ENCODE results near the gene APOB. TPM values are rescaled to one million over a fixed set of nuclear protein-coding genes. Genes with fewer than 3 reads are reported as not detected.
"Not testable (repeated sequence)": the region's sequence is repeated elsewhere in the genome, so short reads cannot be mapped to it uniquely, and the experiment has no call there.

APOB gene
- total RNA-seq, 2 experiments from 2014 or later = not detected

DNA sequence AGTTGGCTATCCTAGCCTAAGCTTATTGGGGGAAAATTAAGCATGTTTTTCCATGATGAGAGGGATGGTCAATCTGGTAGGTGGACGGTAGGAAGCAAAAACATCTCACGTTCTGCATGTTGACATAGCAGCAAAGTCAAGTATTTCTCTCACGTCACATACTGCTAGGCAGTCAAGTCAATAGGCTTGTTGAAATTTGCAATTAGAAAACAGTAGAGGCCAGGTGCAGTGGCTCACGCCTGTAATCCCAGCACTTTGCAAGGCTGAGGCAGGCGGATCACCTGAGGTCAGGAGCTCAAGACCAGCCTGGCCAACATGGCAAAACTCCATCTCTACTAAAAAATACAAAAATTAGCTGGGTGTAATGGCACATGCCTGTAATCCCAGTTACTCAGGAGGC, 14.9 kb downstream of the APOB start:
- DNase-seq; H3K9me3 Mint-ChIP-seq (ENCODE audit: low read depth); H3K4me3 Mint-ChIP-seq; intact Hi-C loops (cut with DNase I, micrococcal nuclease); H3K4me1 Mint-ChIP-seq; CTCF ChIA-PET; H3K36me3 Mint-ChIP-seq (ENCODE audit: low read depth); POLR2A ChIA-PET; H3K27ac Mint-ChIP-seq; ATAC-seq: not testable (repeated sequence)
- peaks cover 12% of the 10 kb centered on the region for H3K27me3 Mint-ChIP-seq

DNA sequence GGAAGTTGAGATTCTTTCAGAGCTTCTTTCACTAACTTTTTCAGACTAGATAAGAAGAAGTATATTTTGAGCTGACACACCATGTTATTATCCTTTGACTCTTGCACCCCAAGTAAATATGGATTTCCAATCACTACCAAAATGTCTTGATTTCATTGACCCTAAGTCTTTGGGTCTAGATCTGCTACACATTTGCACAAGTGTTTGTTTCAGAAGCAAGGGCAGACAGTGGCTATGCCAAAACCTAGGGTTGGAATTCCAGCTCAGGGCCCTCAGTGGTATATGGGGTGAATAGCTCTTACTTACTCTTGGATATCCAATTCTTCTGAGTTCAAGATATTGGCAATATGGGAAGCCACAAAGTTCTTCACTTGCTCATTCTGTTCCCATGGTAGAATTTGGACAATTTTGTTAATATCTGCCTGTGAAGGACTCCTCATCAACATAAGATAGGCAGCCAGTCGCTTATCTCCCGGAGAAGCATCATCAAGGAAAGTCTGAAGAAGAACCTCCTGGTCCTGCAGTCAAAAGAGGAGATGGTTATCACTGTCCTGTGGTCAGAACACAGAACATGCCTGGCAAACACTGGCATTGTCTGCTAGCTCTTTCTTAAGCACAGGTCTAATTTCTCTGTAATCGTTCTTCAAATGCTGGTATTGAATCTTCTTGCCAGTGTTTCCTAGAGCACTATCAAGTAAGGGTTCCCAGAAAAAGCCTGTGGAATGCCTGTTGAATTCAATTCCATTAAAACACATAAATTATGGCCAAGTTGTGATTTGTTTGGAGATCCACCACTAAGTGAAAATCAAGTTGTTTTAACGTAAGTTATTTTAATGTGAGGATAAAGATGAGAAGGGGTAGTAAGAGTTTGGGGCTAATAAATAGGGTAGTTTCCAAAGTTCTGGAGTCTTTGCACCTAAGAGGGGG, 15.6 kb downstream of the APOB start:
- H3K27ac Mint-ChIP-seq = no peak overlapping the region
- no peak for DNase-seq
- no peak overlapping the region for H3K4me3 Mint-ChIP-seq
- H3K36me3 Mint-ChIP-seq (ENCODE audit: low read depth) = no peaks in the 10 kb centered on the region
- peaks cover 12% of the 10 kb centered on the region for H3K27me3 Mint-ChIP-seq
- ChIA-PET CTCF (no interaction called here), POLR2A (no interaction called here)
- no peaks in the 10 kb centered on the region for H3K4me1 Mint-ChIP-seq
- H3K9me3 Mint-ChIP-seq (ENCODE audit: low read depth) = no peaks in the 10 kb centered on the region
- intact Hi-C loops (cut with DNase I, micrococcal nuclease) = no loop called here
- no peak for ATAC-seq

DNA sequence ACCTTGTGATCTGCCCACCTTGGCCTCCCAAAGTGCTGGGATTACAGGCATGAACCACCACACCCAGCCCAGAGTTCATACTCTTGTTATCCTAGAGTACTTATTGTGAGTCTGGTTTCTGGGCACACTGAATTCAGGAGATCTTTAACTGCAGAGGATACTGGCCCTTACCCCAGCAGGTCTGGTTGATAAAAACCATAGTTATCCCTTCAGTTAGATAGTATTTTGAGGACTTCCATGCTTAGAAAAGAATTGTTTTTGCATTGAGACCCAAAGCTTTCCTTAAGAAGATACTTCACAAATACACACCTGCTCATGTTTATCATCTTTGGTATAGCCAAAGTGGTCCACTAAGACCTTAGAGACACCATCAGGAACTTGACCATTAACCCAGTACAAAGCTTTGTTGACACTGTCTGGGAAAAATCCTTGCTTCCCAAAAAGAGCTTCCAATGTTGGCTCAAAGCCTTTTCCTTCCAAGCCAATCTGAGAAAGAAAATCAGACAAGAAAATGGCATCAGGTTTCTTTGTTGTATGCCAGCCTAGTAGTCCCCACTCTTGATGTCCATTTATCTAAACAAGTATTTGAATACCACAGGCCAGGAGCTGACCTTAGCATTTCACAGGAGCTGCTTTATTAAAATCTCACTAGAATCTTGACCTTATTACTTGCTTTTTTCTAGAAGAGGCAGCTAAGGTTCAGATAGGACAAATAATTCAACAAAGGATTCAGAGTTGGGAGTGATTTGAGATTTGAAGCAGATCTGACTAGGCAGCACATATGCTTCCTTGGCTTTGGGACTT, 17.2 kb downstream of the APOB start:
- Mint-ChIP-seq H3K9me3 (ENCODE audit: low read depth) (no peaks in the 10 kb centered on the region), H3K27me3 (peaks cover 15% of the 10 kb centered on the region), H3K27ac (no peak overlapping the region), H3K36me3 (ENCODE audit: low read depth) (no peaks in the 10 kb centered on the region), H3K4me1 (no peaks in the 10 kb centered on the region), H3K4me3 (no peak overlapping the region)
- ChIA-PET POLR2A (no interaction called here), CTCF (interaction anchor here (1.0 to 1.3 kb wide), 3 partner anchors 16 to 366 kb away, joined by 3 to 4 read pairs (median 3); no protein-coding TSS in a partner anchor)
- no peak for DNase-seq
- no peak for ATAC-seq
- intact Hi-C loops (cut with DNase I, micrococcal nuclease) = no loop called here

DNA sequence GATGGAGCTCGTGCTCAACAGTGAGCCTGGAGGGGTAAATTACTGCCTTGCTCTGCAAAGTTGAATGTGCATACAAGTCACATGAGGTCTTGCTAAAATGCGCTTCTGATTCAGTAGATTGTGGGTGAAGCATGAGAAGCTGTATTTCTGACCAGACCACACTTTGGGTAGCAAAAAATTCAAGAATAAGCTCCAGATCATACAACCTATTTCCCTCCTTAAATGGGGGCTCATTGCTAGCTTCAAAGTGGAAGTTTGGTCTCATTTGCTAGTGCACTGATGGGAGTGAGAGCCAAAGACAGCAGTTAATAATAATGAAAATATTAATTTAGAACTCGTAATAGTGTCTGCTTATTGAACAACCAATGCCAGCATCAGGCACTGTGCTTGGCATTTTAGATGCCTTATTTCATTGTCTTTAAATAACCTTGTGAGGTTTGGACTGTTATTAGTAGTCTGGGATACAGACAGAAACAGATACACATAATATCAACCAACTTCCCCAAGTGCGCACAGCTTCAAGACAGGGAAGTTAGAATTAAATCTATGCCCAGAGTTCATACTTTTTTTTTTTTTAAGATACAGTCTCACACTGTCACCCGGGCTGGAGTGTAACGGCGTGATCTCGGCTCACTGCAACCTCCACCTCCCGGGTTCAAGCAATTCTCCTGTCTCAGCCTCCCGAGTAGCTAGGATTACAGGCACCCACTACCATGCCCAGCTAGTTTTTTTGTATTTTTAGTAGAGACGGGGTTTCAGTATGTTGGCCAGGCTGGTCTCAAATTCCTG, 18.0 kb downstream of the APOB start:
- no peak overlapping the region for H3K27ac Mint-ChIP-seq
- H3K27me3 Mint-ChIP-seq = peaks cover 12% of the 10 kb centered on the region
- no peaks in the 10 kb centered on the region for H3K9me3 Mint-ChIP-seq (ENCODE audit: low read depth)
- no peaks in the 10 kb centered on the region for H3K36me3 Mint-ChIP-seq (ENCODE audit: low read depth)
- ChIA-PET POLR2A (no interaction called here), CTCF (interaction anchor here (1.0 to 1.3 kb wide), 2 partner anchors 15 to 17 kb away, joined by 3 read pairs; partner anchors contain the start of gene APOB)
- ATAC-seq (no peak), DNase-seq (no peak)
- intact Hi-C loops (cut with DNase I, micrococcal nuclease) = no loop called here
- no peak overlapping the region for H3K4me3 Mint-ChIP-seq
- H3K4me1 Mint-ChIP-seq = no peaks in the 10 kb centered on the region

DNA sequence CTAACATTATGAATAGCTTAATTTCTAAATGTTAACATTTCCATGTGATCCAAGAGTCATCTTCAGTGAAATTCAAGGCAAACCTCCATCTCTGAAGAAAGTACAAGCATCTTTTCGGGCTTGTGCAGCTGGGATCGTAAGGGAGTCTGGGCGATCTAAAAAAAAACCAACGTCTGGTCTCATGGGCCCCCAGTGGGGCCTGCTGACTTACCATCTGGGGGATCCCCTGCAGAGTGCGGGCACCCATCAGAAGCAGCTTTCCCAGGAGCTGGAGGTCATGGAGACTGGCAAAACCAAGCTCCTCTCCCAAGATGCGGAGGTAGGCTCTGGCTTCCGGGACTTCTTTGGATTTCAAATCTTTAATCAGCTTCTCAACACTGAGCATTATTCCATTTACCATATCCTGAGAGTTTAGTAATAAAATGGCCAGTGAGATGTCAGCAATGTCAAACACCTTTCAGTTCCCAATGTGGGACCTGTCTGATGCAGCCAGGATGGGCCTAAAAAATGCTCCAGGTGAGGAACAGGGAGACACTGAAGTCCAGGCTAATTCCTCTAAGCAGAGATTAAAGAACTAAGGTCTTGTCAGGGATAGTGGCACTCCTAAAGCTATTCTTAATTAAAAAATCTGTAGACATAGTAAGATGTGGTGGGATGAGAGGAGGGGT, 19.0 kb downstream of the APOB start:
- Mint-ChIP-seq H3K9me3 (ENCODE audit: low read depth) (no peaks in the 10 kb centered on the region), H3K27ac (no peak overlapping the region), H3K27me3 (peaks cover 12% of the 10 kb centered on the region), H3K36me3 (ENCODE audit: low read depth) (no peaks in the 10 kb centered on the region), H3K4me1 (no peaks in the 10 kb centered on the region), H3K4me3 (no peak overlapping the region)
- intact Hi-C loops (cut with DNase I, micrococcal nuclease) = no loop called here
- DNase-seq = no peak
- ChIA-PET CTCF (interaction anchor here (0.7 to 1.0 kb wide), 2 partner anchors 18 to 1251 kb away, joined by 3 read pairs; partner anchors contain the start of gene APOB), POLR2A (no interaction called here)
- ATAC-seq = no peak

DNA sequence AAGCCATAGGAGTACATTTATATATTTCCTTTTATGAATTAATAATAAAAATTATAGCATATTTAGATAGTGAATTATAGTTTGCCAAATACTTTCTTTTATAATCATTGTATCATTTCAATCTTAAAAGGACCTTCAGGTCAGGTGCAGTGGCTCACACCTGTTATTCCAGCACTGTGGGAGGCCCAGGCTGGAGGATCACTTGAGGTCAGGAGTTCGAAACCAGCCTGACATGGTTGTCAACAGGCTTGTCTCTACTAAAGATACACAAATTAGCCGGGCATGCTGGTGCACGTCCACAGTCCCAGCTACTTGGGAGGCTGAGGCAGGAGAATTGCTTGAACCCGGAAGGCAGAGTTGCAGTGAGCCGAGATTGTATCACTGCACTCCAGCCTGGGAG, 19.7 kb downstream of the APOB start:
- DNase-seq (no peak), ATAC-seq (no peak)
- CTCF ChIA-PET = no interaction called here
- Mint-ChIP-seq H3K9me3 (ENCODE audit: low read depth) (no peaks in the 10 kb centered on the region), H3K4me3 (no peak overlapping the region), H3K36me3 (ENCODE audit: low read depth) (no peaks in the 10 kb centered on the region), H3K4me1 (no peaks in the 10 kb centered on the region), H3K27me3 (peaks cover 11% of the 10 kb centered on the region), H3K27ac (no peak overlapping the region)
- intact Hi-C loops (cut with DNase I, micrococcal nuclease) = no loop called here
- POLR2A ChIA-PET = no interaction called here

DNA sequence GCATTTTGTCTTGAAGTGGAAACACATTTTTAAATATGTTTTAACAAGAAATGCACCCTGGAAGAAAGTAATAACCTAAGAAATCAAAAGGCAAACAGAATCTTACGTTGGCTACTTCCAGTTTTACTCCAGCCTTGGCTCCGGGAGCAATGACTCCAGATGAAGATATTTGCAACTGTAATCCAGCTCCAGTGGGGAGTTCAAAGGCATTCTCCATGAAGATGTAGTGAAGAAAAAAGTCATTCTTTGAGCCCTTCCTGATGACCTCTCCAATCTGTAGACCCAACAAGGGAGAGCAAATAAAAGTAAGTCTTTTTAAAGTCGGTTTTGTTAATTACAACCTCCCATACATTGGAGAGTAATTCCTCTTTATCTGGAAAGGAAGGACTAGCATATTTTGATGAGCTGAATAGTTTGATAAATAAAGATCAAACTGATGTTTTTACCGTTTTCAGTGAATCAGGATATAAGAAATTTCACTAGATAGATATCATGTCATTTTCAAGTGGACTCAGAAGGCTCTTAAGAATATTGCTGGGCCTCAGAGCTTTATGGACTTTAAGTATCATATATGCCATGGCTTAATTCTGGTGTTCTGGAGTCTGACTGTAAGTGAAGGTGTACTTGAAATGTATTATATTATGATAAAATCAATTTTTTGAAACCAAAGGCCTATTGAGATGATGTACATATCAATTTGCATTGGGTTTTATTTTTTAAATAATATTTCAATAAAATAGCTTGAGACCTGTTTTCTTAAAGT, 20.3 kb downstream of the APOB start:
- H3K4me1 Mint-ChIP-seq = no peaks in the 10 kb centered on the region
- peaks cover 7% of the 10 kb centered on the region for H3K27me3 Mint-ChIP-seq
- ChIA-PET CTCF (interaction anchor here (0.5 kb wide), 1 partner anchor 1890 kb away, joined by 4 read pairs; no protein-coding TSS in a partner anchor), POLR2A (no interaction called here)
- no peaks in the 10 kb centered on the region for H3K36me3 Mint-ChIP-seq (ENCODE audit: low read depth)
- ATAC-seq (no peak), DNase-seq (no peak)
- no peak overlapping the region for H3K4me3 Mint-ChIP-seq
- H3K27ac Mint-ChIP-seq = no peak overlapping the region
- intact Hi-C loops (cut with DNase I, micrococcal nuclease) = no loop called here
- no peaks in the 10 kb centered on the region for H3K9me3 Mint-ChIP-seq (ENCODE audit: low read depth)

DNA sequence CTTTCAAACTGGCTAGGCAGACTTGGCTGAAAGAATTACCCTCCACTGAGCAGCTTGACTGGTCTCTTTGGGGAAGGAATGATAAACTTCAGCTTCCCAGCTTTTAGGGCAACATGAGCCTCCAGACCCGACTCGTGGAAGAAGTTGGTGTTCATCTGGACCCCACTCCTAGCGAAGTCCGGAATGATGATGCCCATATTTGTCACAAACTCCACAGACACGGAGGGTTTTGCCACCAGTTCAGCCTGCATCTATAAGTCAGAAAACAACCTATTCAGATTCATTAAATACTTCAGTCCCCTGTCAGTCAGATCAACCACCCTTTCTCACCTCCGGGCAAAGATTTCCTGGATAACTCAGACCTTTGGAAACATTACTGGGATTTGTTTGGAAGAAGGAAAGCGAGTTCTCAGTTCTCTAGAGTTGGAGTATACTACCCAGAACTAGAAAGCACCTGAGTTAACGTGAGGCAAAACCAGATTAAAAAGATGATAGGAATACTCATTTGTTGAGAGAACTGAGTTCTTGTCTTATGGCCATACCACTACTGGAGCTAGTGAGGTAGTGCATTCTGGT, 21.0 kb downstream of the APOB start:
- Mint-ChIP-seq H3K27ac (no peak overlapping the region), H3K4me1 (no peaks in the 10 kb centered on the region), H3K36me3 (ENCODE audit: low read depth) (no peaks in the 10 kb centered on the region), H3K4me3 (no peak overlapping the region), H3K9me3 (ENCODE audit: low read depth) (no peaks in the 10 kb centered on the region), H3K27me3 (peaks cover 10% of the 10 kb centered on the region)
- CTCF ChIA-PET = interaction anchor here (0.5 to 0.7 kb wide), 3 partner anchors 127 to 1891 kb away, joined by 3 to 4 read pairs (median 3); no protein-coding TSS in a partner anchor
- DNase-seq (no peak), ATAC-seq (no peak)
- POLR2A ChIA-PET = no interaction called here
- intact Hi-C loops (cut with DNase I, micrococcal nuclease) = no loop called here

DNA sequence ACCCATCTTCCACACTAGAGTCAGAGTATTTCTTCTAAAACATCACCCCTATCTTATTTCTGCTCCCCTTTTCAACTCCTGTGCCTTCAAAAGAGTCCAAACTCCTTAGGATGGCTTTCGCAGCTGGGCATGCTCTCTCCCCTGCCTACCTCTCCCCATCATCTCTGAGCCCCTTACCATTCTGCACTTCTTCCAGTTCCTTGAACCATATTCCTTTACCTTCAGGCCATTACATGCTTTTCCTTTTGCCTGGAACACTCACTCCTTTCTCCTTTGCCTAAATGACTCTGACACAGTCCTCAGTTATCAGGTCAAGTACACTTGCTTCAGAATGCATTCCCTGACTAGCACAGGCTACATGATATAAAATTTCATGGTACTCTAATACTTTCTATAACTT, 22.4 kb downstream of the APOB start:
- Mint-ChIP-seq H3K36me3 (ENCODE audit: low read depth) (no peaks in the 10 kb centered on the region), H3K27ac (no peak overlapping the region), H3K4me3 (no peak overlapping the region), H3K27me3 (peaks cover 10% of the 10 kb centered on the region), H3K9me3 (ENCODE audit: low read depth) (no peaks in the 10 kb centered on the region), H3K4me1 (no peaks in the 10 kb centered on the region)
- DNase-seq (no peak), ATAC-seq (no peak)
- ChIA-PET CTCF (no interaction called here), POLR2A (no interaction called here)
- intact Hi-C loops (cut with DNase I, micrococcal nuclease) = no loop called here

DNA sequence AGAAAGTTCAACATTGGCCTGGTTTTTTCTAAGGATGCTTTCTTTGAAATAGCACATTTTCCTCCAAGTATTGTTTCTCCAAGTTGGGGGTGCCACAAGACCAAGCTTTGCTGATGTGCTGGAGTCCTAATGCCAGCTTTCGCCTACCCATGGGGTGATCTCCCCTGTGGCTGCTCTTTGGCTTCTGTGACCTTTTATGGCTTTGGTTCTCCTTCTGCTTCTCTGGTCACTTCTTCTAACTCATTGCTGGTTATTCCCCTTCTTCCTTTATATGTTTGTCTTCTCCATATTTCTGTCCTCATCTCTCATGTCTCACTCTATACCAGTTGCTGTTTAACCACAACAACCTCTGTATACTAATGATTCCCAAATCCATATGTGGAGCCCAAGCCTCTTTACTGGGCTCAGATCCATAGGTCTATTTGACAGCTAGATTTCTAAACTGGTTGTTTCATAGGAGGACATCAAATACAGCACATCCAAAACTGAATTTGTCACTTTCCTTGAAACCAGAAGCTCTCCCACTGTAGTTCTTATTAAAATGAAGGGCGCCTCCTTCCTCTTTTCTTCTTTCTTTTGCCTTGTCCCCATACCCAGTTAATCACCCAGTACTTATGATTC, 23.1 kb downstream of the APOB start:
- no peaks in the 10 kb centered on the region for H3K36me3 Mint-ChIP-seq (ENCODE audit: low read depth)
- no peak overlapping the region for H3K4me3 Mint-ChIP-seq
- intact Hi-C loops (cut with DNase I, micrococcal nuclease) = no loop called here
- ChIA-PET POLR2A (no interaction called here), CTCF (no interaction called here)
- ATAC-seq = no peak
- H3K27me3 Mint-ChIP-seq = peaks cover 10% of the 10 kb centered on the region
- DNase-seq = no peak
- H3K9me3 Mint-ChIP-seq (ENCODE audit: low read depth) = no peaks in the 10 kb centered on the region
- H3K4me1 Mint-ChIP-seq = no peaks in the 10 kb centered on the region
- H3K27ac Mint-ChIP-seq = no peak overlapping the region
